Measurements from ENCODE around the gene CDHR1. TPM values are rescaled to one million over a fixed set of nuclear protein-coding genes. Genes with fewer than 3 reads are reported as not detected.

The CDHR1 gene
- total RNA-seq, 1 experiment from 2014 or later, result 0.39 TPM

- ATAC-seq (no peak), DNase-seq (ENCODE audit: low read depth, low spot score) (no peak)
- Histone ChIP-seq H3K27ac (ENCODE audit: low read length) (no peak overlapping the region), H3K4me1 (ENCODE audit: control insufficient read depth, insufficient read depth, low read length) (no peaks in the 10 kb centered on the region), H3K27me3 (ENCODE audit: control insufficient read depth, insufficient read depth, low read length) (no peaks in the 10 kb centered on the region), H3K36me3 (ENCODE audit: control insufficient read depth, insufficient read depth, low read length) (peaks cover 8% of the 10 kb centered on the region), H3K9me3 (ENCODE audit: control insufficient read depth, insufficient read depth, low read depth, low read length) (no peaks in the 10 kb centered on the region), H3K4me3 (ENCODE audit: low read depth in 2 of 2, low read length in 2 of 2) (no peak overlapping the region)
- BruUV-seq (replicated peaks), result no TSS peak
- ChIA-PET CTCF (no interaction called here), POLR2A (no interaction called here)
- in situ Hi-C loops (cut with HindIII; ENCODE audit: low pct_unique_long_range_greater_than_20kb, low sequenced_read_pairs) (no loop called here), intact Hi-C loops (cut with micrococcal nuclease; ENCODE audit: unreplicated experiment) (loop anchor here (10.0 kb wide), 1 partner anchor 377 kb away; no protein-coding TSS in a partner anchor)
- TF ChIP-seq, protein P1, sequence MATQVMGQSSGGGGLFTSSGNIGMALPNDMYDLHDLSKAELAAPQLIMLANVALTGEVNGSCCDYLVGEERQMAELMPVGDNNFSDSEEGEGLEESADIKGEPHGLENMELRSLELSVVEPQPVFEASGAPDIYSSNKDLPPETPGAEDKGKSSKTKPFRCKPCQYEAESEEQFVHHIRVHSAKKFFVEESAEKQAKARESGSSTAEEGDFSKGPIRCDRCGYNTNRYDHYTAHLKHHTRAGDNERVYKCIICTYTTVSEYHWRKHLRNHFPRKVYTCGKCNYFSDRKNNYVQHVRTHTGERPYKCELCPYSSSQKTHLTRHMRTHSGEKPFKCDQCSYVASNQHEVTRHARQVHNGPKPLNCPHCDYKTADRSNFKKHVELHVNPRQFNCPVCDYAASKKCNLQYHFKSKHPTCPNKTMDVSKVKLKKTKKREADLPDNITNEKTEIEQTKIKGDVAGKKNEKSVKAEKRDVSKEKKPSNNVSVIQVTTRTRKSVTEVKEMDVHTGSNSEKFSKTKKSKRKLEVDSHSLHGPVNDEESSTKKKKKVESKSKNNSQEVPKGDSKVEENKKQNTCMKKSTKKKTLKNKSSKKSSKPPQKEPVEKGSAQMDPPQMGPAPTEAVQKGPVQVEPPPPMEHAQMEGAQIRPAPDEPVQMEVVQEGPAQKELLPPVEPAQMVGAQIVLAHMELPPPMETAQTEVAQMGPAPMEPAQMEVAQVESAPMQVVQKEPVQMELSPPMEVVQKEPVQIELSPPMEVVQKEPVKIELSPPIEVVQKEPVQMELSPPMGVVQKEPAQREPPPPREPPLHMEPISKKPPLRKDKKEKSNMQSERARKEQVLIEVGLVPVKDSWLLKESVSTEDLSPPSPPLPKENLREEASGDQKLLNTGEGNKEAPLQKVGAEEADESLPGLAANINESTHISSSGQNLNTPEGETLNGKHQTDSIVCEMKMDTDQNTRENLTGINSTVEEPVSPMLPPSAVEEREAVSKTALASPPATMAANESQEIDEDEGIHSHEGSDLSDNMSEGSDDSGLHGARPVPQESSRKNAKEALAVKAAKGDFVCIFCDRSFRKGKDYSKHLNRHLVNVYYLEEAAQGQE (IDR thresholded peaks at IDR 0.05; ENCODE audit: insufficient read depth in 1 of 2, low read depth in 2 of 2, low read length in 1 of 2), result no peak
- TF ChIP-seq TCF7L2 (IDR thresholded peaks at IDR 0.05; ENCODE audit: low read depth, low read length) (no peak), SIN3A (IDR thresholded peaks at IDR 0.05; ENCODE audit: borderline replicate concordance, insufficient read depth, low read depth, low read length) (no peak), POLR2AphosphoS5 (IDR thresholded peaks at IDR 0.05; ENCODE audit: low read depth, low read length) (no peak), CTCF (IDR thresholded peaks at IDR 0.05) (no peak)
Measured at GRCh38 chr10:84158061-84158460, 36.3 kb upstream of the CDHR1 start.

DNA sequence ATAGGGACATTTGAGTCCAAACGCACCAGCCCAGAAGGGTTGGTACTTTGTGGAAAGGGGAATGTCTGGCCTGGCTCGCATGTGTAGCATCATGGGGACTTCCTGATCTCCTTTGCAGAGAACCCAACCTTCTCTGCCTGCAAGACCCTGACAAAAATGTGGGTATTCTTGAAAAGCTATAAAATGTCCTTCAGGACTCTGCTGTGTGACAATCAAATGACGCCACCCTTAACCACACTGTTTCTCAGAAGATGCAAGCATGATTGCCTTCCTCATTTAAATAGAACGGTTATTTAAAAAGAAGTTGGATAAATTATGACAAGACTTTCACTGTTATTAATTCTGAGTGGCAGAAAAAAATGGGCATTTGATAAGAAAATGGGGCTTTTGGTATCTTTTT, 35.8 kb upstream of the CDHR1 start:
- Histone ChIP-seq H3K27me3 (ENCODE audit: control insufficient read depth, insufficient read depth, low read length) (no peaks in the 10 kb centered on the region), H3K4me3 (ENCODE audit: low read depth in 2 of 2, low read length in 2 of 2) (no peak overlapping the region), H3K36me3 (ENCODE audit: control insufficient read depth, insufficient read depth, low read length) (peaks cover 5% of the 10 kb centered on the region; the same call in 1 of the 2 replicates), H3K4me1 (ENCODE audit: control insufficient read depth, insufficient read depth, low read length) (no peaks in the 10 kb centered on the region), H3K9me3 (ENCODE audit: control insufficient read depth, insufficient read depth, low read depth, low read length) (no peaks in the 10 kb centered on the region), H3K27ac (ENCODE audit: low read length) (no peak overlapping the region)
- BruUV-seq (replicated peaks), result no TSS peak
- no peak for DNase-seq (ENCODE audit: low read depth, low spot score)
- CTCF ChIA-PET, result no interaction called here
- ATAC-seq, result no peak
- POLR2A ChIA-PET, result no interaction called here
- intact Hi-C loops (cut with micrococcal nuclease; ENCODE audit: unreplicated experiment), result loop anchor here (10.0 kb wide), 1 partner anchor 376 kb away; no protein-coding TSS in a partner anchor
- in situ Hi-C loops (cut with HindIII; ENCODE audit: low pct_unique_long_range_greater_than_20kb, low sequenced_read_pairs), result no loop called here
- TF ChIP-seq SIN3A (IDR thresholded peaks at IDR 0.05; ENCODE audit: borderline replicate concordance, insufficient read depth, low read depth, low read length), result no peak
- TF ChIP-seq CTCF (IDR thresholded peaks at IDR 0.05), result no peak
- TF ChIP-seq, protein P1 (IDR thresholded peaks at IDR 0.05; ENCODE audit: insufficient read depth in 1 of 2, low read depth in 2 of 2, low read length in 1 of 2), result no peak
- TF ChIP-seq POLR2AphosphoS5 (IDR thresholded peaks at IDR 0.05; ENCODE audit: low read depth, low read length), result no peak
- TF ChIP-seq TCF7L2 (IDR thresholded peaks at IDR 0.05; ENCODE audit: low read depth, low read length), result no peak

Measured in Panc1 (cell line).